GM18505 (cell line): Measurements from ENCODE around the gene EGFL6.

Source experiments
- ATAC-seq: cut with Tn5 transposase; IDR thresholded peaks from one replicate; pipeline ENCODE4 v1.9.1; 2021; ENCODE audit not compliant: unreplicated experiment
- POLR2A ChIP-seq: IDR thresholded peaks from 4 replicates; pipeline ENCODE4 v1.6.1; 2011; ENCODE audit warnings: borderline replicate concordance; ENCODE audit not compliant: insufficient read depth, insufficient read length; ENCODE audit errors: extremely low read depth

Gene EGFL6

DNA sequence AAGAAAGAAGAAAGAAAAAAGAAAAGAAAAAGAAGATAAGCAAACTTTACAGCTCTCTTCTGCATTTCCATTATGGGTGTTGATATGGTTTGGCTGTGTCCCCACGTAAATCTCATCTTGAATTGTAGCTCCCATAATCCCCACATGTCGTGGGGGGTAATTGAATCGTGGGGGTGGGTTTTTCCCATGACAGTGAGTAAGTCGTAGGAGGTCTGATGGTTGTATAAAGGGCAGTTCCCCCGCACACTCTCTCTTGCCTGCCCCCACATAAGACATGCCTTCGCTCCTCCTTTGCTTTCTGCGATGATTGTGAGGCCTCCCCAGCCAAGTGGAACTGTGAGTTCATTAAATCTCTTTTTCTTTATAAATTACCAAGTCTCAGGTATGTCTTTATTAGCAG lies 112.2 kb downstream of the EGFL6 start:
- TF ChIP-seq POLR2A: no peak
- no peak for ATAC-seq
